Nephron (organoid): Measurements from ENCODE around the gene GJB6.

Experiments used
- H3K27ac Mint-ChIP-seq, 3 experiments: 2 replicates each; pipeline ENCODE4 v1.8.0; 2020; ENCODE audit warnings: mixed read lengths in 3 of 3, mild to moderate bottlenecking in 2 of 3, moderate library complexity in 1 of 3
- H3K27me3 Mint-ChIP-seq: 2 replicates; pipeline ENCODE4 v1.8.0; 2021; ENCODE audit warnings: low read depth, mild to moderate bottlenecking, moderate library complexity, mixed read lengths
- H3K36me3 Mint-ChIP-seq: 2 replicates; pipeline ENCODE4 v1.8.0; 2020; ENCODE audit warnings: low read depth, mixed read lengths
- H3K4me1 Mint-ChIP-seq: 2 replicates; pipeline ENCODE4 v1.8.0; 2020; ENCODE audit warnings: mixed read lengths
- H3K4me3 Mint-ChIP-seq, 3 experiments: 2 replicates each; pipeline ENCODE4 v1.8.0; 2020; ENCODE audit warnings: mild to moderate bottlenecking in 3 of 3, mixed read lengths in 3 of 3, moderate library complexity in 2 of 3
- H3K9me3 Mint-ChIP-seq: 2 replicates; pipeline ENCODE4 v1.8.0; 2020; ENCODE audit warnings: mixed read lengths
- TF ChIP-seq, protein P1 (sequence below), 3 experiments: fragments of 200-600 bp; sonication (generic); IDR thresholded peaks; one replicate each; pipeline ENCODE4 v1.5.0; 2021; ENCODE audit warnings: antibody characterized with exemption in 3 of 3; ENCODE audit not compliant: unreplicated experiment in 3 of 3

Gene GJB6

DNA sequence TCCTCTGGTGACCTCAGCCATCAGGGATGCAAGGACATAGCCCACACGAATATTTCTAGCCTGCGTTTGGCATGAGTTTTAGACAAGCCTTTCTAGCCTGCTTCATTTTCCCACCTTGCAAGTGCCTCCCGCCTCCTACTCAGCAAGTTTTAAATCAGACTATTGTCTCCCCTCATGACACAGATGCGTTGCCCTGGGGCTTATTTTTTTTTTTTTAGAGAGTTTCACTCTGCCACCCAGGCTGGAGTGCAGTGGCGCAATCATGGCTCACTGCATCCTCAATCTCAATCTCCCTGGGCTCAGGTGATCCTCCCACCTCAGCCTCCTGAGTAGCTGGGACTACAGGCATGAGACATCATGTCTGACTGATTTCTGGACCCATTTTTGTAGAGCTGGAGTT lies 54.0 kb downstream of the GJB6 start:
- no peak overlapping the region for H3K4me3 Mint-ChIP-seq
- peak overlapping the region in 1 of 3 experiments; percentile 48 for H3K27ac Mint-ChIP-seq
- no peaks in the 10 kb centered on the region for H3K36me3 Mint-ChIP-seq
- TF ChIP-seq, protein P1, sequence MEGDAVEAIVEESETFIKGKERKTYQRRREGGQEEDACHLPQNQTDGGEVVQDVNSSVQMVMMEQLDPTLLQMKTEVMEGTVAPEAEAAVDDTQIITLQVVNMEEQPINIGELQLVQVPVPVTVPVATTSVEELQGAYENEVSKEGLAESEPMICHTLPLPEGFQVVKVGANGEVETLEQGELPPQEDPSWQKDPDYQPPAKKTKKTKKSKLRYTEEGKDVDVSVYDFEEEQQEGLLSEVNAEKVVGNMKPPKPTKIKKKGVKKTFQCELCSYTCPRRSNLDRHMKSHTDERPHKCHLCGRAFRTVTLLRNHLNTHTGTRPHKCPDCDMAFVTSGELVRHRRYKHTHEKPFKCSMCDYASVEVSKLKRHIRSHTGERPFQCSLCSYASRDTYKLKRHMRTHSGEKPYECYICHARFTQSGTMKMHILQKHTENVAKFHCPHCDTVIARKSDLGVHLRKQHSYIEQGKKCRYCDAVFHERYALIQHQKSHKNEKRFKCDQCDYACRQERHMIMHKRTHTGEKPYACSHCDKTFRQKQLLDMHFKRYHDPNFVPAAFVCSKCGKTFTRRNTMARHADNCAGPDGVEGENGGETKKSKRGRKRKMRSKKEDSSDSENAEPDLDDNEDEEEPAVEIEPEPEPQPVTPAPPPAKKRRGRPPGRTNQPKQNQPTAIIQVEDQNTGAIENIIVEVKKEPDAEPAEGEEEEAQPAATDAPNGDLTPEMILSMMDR (IDR thresholded peaks at IDR 0.05; ENCODE audit: unreplicated experiment in 3 of 3) = no peak
- peaks cover 23% of the 10 kb centered on the region for H3K4me1 Mint-ChIP-seq
- H3K27me3 Mint-ChIP-seq = peaks cover 16% of the 10 kb centered on the region
- no peaks in the 10 kb centered on the region for H3K9me3 Mint-ChIP-seq

GRCh38 chr13:20177049-20177831 lies 54.9 kb downstream of the GJB6 start:
- peaks cover 18% of the 10 kb centered on the region for H3K27me3 Mint-ChIP-seq
- H3K4me1 Mint-ChIP-seq = peaks cover 23% of the 10 kb centered on the region
- H3K4me3 Mint-ChIP-seq = no peak overlapping the region
- H3K27ac Mint-ChIP-seq = no peak overlapping the region
- TF ChIP-seq, protein P1 (IDR thresholded peaks at IDR 0.05; ENCODE audit: unreplicated experiment in 3 of 3) = no peak
- no peaks in the 10 kb centered on the region for H3K9me3 Mint-ChIP-seq
- H3K36me3 Mint-ChIP-seq = no peaks in the 10 kb centered on the region

DNA sequence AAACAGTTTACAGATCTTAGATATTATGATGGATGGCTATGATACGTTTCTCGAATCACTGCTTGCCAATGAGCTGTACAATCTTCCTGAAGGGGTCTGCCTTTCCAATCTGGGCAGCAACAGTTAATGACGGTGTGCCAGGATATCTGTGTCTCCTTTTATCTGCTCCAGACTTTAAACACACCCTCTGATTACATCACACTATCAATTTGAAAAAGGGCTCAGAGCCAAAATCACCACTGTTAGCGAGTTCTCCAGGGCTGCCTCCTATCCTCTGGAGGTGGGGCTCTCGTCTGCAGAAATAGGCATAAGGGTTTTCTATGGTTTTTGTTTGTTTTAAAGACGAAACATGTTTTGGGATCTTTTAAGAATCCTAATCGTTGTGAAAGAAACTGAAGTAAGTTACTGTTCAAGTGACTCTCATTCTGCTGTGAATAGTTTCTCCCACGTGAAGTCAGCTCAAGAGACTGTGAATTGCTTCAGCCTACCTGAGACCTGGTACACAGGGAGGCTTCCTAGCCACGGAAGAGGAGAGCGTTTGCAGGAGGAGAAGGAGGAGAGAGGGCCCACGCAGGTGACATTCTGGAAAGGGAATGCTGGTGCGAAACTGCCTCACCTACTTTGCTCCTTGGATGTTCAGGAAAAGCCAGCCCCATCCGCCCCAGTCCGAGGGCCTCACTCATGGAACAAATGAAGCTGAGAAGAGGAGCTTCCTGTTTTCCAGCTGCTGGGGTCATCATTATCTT lies 56.0 kb downstream of the GJB6 start:
- H3K9me3 Mint-ChIP-seq = no peaks in the 10 kb centered on the region
- peaks cover 14% of the 10 kb centered on the region for H3K27me3 Mint-ChIP-seq
- H3K36me3 Mint-ChIP-seq = no peaks in the 10 kb centered on the region
- H3K4me3 Mint-ChIP-seq = no peak overlapping the region
- H3K4me1 Mint-ChIP-seq = peaks cover 23% of the 10 kb centered on the region
- no peak overlapping the region for H3K27ac Mint-ChIP-seq
- TF ChIP-seq, protein P1 (IDR thresholded peaks at IDR 0.05; ENCODE audit: unreplicated experiment in 3 of 3) = no peak

DNA sequence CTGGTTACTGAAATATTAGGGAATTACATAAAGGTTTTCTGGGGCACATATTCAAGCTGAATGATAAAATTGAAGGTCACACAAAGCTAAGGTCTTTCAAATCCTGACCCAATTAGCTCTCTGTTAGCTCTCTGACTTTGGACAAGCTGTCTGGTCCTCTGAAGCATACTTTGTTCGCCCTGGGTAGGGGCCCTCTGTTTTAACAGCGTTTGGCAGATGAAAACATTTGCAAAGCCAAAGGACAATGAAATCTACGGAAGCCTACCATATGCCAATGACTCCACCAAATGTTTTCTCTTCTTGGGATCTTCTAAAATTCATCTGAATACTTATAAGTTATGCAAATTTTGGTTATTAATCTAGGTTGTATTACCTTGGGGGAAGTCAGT lies 56.7 kb downstream of the GJB6 start:
- H3K4me3 Mint-ChIP-seq = no peak overlapping the region
- peak overlapping the region in 1 of 3 experiments; percentile 28 for H3K27ac Mint-ChIP-seq
- peaks cover 15% of the 10 kb centered on the region for H3K27me3 Mint-ChIP-seq
- no peaks in the 10 kb centered on the region for H3K36me3 Mint-ChIP-seq
- TF ChIP-seq, protein P1 (IDR thresholded peaks at IDR 0.05; ENCODE audit: unreplicated experiment in 3 of 3) = no peak
- peaks cover 23% of the 10 kb centered on the region for H3K4me1 Mint-ChIP-seq
- H3K9me3 Mint-ChIP-seq = no peaks in the 10 kb centered on the region

- H3K27me3 Mint-ChIP-seq = peaks cover 18% of the 10 kb centered on the region
- TF ChIP-seq, protein P1 (IDR thresholded peaks at IDR 0.05; ENCODE audit: unreplicated experiment in 3 of 3) = no peak
- H3K9me3 Mint-ChIP-seq = no peaks in the 10 kb centered on the region
- H3K27ac Mint-ChIP-seq = peak overlapping the region in 1 of 3 experiments; percentile 28
- H3K4me1 Mint-ChIP-seq = peaks cover 23% of the 10 kb centered on the region
- no peak overlapping the region for H3K4me3 Mint-ChIP-seq
- H3K36me3 Mint-ChIP-seq = no peaks in the 10 kb centered on the region
Measured at GRCh38 chr13:20174656-20175405, 57.3 kb downstream of the GJB6 start.
